HG02840 (cell line): ENCODE results near the gene CLIC6.

Experiments used
- ATAC-seq: cut with Tn5 transposase; IDR thresholded peaks from one replicate; pipeline ENCODE4 v1.9.1; 2021; ENCODE audit warnings: mild to moderate bottlenecking, moderate library complexity, moderate number of reproducible peaks; ENCODE audit not compliant: unreplicated experiment, low FRiP score

CLIC6 gene

DNA sequence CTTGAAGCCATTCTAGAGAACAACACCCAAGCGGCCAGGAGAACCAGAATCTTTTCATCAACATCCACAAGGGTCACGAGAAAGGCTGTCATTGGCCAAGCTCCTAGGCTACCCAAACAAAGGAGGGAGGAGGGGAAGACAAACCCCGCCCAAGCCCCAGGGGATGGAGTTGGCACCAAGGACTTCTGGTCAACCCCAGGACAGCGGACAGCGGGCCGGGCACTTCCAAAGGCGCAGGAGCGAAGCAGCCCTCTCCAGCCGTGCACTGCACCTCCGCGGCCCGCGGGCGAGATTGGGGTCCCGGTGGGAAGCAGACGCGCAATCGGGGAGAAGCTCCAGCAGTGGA lies at the start of gene CLIC6:
TSS of gene CLIC6 (plus strand) at position 192 of the 346 bp plus-strand sequence. CDS start 395 bp downstream, outside the sequence.
- no peak for ATAC-seq

DNA sequence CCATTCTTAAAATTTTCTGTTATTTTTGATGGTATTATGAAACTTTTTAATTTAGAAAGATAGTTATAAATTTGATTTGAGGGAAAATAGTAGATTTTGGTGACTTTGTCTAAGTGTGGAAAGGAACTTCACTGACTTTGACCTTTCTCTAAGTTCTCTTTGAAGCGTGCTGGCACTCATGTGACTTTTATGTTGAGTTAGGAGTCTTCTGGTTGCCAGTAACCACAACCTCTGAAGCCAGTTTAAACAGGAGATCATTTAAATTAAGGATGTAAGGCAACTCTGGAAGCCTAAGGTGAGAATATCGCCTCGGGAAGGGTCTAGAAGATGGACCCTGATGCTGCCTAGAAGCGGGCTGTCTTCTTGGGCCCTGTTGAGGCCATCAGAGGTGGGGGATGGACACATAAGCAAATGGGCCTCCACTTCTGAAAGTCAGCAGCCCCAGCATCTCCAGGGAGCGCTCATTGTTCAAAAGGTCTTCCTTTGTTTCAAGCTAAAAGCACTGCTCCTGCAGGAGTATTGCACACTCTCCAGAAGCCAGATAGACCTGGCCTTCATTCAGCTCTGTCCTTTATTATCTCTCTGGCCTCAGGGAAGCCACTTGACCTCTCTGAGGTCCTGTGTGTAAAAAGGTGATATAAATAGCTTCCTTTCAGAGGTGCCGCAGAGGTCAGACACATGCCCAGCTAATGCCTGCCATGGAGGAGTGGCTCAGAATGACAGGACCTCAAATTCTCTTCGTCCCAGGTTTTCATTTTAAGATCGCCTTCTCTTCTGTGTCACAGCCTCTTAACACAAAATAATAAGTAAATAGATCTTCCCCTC lies 48.7 kb upstream of the CLIC6 start:
- no peak for ATAC-seq

DNA sequence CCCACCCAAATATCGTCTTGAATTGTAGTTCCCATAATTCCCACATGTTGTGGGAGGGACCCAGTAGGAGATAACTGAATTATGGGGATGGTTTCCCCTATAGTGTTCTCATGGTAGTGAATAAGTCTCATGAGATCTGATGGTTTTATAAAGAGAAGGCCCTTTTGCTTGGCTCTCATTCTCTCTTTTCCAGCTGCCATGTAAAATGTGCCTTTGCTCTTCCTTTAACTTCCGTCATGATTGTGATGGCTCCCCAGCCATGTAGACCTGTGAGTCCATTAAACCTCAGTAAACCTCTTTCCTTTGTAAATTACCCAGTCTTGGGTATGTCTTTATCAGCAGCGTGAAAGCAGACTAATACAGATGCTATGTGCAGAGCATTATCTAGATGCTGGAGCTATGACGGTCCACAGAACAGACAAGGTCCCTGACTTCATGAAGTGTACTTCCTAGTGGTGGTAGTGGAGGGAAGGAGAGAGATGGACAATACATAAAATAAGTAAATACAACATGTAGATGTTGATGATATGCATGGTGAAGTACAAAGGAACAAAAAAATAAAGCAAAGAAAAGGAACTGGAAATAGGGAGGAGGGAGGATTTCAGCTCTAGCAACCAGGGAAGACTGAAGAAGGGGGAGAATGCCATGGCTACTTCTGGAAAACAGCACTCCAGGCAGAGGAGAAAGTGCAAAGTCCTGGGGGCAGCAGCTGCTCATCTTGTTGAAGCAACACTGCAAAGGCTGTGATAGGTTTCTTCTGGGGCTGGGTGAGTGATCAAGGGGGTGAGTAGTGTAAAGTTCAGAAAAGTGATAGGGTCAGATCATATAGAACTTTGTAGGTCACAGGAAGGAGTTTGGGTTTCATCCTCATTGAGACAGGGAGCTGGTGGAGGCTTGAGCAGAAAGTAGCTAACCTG lies 47.1 kb upstream of the CLIC6 start:
- no peak for ATAC-seq

DNA sequence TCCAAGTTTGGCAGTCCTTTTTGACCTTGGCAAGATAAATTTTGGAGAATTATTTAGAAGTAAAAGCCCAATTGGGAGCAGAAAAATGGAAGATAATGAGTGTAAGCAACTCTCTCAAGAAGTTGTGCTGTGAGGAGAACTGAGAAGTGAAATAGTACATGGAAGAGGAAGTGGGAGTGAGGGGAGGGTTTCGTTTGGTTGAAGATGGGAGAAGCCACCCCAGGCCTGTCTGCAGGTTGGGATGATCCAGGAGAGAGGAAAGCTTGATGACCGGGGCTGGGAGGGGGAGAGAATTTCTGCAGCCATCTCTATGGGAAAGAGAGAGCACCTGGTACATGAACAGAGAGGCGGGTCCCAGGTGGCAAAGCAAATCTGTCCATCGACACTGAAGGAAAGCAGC lies 45.3 kb upstream of the CLIC6 start:
- no peak for ATAC-seq

DNA sequence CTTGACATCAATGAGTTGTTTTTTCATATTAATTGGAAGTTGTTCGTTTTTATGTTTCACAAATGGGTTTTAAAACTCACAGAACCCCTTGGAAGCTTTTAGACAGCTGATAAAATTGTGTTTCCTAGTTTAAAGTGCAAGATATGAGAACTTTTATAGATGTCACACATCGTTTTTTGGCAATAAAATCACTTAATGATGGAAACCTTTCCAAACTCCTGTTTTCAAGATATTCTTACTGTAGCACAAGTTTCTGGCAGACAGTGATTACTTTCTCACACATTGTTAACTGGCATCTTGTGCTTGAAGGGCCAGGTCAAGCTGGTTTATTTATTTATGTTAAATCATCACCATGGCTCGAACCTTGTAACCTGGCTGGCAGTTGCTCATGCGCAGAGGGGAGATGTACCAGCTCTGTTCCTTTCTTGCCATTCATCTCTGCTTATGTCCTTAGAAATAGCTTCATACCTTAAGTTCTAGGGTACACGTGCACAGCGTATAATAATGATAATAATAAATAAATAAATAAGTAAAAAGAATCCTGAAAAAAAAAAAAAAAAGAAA lies 43.7 kb upstream of the CLIC6 start:
- no peak for ATAC-seq

DNA sequence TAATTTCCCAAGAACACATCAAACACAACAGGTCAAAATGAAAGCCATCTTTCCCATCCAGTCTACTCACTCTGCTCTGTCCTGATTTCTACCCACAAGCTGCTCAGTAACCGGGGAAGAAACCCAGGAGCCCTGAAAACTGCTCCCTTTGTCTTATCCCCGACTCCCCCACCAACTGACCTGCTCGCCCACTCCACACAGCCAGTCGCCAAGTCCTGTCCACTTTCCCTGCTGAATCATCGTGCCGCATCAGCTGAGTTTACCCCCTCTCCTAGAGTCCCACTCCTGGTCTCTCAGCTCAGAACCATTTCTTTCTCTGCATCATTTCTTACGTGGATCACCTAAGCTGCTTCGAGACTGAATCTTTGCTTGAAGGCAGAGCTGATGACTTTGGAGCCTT lies 42.7 kb upstream of the CLIC6 start:
- no peak for ATAC-seq

DNA sequence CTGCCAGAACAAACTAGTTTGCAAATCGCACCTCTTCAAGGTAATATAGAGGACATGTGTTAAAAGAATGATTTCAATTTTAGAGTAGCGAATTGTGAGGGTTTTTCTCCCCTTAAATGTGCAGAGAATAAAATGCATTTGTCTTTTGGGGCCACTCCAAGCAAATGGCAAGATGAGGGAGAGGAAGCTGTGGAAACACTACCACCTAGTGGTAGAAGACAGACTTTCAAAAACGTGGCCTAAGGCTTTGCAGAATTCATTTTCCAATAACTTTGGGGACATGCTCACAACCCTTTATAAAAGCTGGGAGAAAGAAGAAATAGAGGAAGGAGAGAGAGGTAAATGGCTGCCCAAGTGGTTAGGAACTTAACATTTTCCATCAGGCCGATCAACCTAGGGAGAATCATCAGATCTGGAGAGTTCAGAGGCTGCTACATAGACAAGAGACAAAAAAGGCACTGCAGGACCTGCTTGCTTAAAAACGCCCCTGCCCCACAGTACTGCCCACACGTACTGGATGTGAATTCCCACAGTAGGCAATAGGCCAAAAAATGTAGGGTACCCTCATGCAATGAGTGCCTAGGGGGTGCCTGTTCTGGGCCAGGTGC lies 38.2 kb upstream of the CLIC6 start:
- ATAC-seq, result no peak

DNA sequence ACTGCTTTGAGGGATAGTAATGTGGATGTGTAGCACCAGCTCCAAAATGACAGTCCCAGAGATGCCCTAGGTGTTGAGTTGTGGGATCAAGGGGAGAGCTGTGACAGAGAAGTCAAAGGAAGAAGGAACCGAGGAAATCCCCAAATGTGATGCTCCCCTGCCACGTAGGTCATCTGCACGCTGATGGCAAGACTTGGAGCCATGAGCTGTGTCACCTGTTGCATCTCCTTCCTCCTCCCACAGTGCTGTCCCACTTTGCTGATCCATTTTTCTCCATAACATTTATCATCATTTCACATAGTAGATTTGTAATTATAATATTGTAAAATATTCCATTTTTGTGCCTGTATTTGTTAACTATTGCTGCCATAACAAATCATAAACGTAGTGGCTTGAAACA lies 36.3 kb upstream of the CLIC6 start:
- no peak for ATAC-seq

DNA sequence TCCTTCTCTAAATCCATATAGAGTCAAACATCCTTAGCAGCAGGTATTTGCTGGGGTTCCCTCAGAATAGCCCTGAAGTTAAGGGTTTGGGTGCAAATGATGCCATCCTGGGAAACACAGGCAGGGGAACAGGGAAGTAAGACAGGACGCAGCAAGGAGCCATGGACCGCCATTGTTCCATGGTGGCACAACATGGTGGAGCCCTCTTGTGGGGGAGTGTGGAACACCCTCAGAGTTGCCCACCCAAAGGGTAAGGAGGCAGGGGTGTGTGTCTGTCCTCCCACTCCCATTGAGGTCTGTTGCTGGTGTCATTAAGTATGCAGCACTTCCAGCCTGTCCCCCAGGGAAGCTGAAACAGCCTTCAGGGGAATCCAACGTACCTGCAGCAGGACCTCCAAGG lies 33.5 kb upstream of the CLIC6 start:
- ATAC-seq, result no peak

DNA sequence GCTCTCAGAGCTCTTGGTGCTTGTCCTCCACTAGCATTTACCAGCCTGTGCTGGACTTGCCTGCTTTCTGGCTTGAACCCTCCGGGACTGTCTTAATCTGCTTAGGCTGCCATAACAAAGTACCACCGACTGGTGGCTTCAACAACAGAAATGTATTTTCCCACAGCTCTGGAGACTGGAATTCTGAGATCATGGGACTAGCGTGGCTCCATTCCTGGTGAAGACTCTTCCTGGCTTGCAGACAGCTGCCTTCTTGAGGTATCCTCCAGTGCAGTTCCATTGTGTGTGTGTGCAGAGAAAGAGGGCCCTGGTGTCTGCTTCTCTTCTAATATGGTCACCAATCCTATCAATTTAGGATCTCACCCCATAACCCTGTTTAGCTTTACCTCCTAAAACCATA lies 31.8 kb upstream of the CLIC6 start:
- ATAC-seq, result no peak

DNA sequence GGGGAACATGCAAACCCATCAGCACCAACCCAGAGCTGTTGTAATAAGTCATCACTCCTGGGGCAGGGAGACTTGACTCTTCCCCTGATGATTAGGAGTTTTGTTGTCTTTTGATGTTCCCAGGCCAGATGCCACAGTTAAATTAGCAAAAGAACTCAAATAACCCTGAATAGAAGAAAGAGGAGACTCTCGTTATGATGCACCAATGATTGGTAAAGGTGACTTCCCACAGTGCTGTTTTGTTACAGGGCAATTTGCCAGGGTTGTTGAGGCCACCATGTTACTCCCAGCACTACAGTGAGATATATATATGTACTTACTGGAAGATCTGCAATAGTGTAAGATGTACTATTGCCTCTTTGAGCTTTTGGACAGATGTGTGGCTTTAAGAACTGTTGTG lies 29.5 kb upstream of the CLIC6 start:
- no peak for ATAC-seq

DNA sequence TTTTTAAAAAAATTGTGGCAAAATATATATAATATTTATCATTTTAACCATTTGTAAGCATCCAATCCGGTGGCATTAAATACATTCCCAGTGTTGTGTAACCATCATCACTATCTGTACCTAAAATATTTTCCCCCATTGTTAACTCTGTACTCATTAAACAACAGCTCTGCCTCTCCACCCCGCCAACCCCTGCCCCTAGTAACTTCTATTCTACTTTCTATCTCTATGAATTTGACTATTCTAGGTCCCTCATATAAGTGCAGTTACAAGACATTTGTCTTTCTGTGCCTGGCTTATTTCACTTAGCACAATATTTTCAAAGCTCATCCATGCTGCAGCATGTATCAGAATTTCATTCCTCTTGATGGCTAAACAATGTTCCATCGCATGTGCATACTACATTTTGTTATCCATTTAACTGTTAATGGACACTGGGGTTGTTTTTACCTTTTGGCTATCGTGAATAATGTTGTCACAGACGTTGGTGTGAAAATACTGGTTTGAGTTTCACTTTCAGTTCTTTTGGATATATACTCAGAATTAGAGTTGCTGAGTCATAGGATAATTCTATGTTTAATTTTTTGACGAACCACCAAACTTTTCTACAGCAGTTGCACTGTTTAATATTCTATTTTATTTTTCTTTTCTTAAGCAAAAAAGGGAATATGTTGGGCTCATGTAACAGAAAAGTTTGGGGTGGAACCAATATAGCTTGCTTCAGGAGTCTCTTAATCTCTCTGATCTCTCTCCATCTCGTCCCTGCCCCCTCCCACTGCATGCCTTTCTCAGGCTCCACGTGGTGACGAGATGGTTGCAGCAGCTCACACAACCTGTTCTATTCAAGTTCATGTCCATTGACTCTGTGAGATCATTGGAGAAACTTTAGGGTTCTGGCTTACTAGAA lies 28.7 kb upstream of the CLIC6 start:
- no peak for ATAC-seq

DNA sequence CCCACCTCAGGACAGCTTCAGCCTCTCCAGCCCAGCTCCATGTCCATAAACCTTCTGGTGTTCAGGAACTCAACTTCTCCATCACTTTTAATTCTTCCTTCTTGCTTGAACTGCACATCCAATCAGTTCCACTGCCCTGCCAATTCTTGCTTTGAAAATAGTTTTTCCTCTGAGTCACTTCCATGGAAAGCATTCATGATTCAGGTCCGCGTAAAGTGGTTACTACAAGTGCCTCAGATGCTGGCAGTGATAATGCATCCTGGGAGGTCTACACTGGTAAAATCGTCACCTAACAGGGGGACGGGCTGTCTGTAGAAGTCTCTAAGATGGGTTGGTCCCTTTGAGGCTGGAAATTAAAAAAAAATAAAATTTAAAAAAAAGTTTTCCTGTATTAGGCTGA lies 27.9 kb upstream of the CLIC6 start:
- ATAC-seq, result no peak

DNA sequence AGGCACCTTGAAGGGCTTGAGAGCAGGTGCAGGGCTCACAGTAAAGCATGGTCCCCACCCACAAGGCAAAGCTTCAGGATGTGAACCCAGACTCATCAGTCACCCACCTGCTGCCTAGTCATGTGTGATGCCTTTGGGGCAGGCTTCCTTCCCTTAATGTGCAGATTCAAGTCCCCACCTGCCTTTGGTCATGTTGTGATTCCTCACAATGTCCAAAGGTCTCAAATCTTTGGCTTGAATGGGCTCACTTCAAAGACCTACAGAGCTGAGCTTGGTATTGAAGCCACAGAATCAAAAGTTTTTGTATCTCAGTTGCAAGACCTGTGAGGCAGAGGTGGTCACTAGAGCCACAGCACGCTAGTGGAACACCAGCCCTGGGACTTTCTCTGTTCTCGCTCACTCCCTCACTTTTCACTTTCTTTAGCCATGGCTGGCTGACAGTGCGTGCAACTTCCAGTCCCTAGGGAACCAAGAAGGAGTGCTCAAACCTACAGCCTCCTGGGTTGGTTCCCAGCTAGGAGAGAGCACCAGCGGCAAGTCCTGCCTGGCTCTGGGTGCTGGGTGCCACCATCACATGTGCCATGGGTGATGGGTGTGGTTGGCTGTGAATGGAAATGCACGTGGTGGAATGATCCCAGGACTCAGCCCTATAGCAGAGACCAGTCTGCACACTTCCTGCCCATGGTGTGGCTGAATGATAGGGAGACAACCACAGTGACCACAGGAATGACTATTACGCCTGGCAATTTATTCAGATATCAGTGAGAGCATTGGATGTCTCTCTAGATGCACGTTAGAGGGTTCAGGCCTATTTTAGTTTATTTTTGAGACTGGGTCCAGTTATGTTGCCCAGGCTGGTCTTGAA lies 26.4 kb upstream of the CLIC6 start:
- ATAC-seq, result no peak

DNA sequence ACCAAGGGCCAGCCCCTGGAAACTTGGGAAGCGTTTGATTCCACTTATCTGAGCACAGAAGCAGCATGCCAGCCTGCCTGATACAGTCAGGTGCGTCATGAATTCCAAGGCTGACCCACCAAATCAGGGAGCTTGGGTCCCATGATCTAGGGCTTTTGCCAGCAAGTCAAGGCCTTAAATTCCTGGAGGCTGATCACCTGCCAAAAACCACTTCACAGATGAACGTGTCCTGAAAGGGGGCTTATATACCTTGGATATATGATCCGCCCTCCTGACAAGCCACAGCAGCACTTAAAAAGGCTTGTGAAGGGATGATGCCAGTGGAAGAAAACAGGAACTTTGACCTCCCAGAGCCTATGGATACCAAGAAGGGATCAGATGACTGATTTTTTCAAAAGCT lies 24.0 kb upstream of the CLIC6 start:
- no peak for ATAC-seq

DNA sequence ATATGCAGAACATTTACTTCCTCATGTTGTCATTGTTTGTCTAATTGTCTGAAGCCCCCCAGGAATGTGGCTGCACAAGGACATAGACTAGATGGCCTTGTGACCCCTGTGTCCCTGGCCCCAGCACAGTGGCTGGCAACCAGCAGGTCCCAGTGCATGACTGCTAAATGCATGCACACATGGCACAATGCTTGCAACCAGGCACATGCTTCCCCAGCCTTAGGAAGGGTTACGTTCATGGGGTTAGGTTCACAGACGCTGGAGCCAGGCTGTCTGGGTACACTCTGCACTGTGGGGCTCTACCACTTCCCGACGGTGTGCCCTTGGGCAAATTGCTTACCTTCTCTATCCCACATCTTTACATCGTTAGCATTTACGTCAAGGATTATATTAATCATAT lies 21.2 kb upstream of the CLIC6 start:
- no peak for ATAC-seq

DNA sequence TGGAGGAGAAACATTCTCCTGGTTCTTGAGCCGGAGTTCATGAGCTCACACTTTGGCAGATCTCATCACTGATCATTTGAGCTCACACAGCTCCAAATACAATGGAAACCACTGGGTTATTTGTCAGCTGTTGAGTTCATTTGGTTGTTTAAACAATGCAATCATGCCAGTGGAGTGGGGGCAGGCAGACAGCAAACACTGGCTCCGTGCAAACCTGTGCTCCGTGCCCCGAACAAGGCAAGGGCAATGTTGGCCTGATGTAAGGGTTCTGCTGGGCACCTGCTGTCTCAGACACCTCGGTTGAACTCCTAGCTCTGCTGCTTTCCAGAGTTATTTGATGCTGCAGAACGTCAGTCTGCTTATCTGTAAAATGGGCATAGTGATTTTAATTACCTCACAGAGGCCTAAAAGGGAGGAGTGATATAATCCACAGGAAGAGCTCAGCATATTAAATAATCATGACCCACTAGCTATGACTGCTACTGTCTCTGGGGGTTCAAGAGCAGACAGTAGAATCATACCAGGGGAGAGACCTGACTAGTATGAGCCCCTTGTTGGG lies 20.0 kb upstream of the CLIC6 start:
- no peak for ATAC-seq

DNA sequence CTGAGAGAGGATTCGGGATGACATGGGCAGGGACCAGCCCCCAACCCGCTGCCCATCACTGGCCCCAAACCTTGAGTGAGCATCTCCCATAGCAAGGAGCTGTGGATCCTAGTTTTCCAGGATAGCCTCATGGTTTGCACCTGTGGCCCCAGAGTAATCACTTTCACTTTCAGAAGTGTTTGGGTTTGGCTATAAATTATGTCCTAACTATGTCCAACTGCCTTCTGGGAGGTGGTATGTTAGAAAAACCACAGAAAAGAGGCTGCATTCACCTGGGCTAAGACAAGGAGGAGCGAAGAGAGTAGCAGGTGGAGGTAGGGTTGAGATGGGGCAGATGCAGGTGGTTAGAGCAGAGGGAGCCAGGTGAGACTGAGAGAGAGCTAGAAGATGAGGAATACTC lies 19.4 kb upstream of the CLIC6 start:
- no peak for ATAC-seq
